NCI-H1436 (cell line): ENCODE data around the gene SHLD1.
"Not testable (repeated sequence)": the region's sequence is repeated elsewhere in the genome, so short reads cannot be mapped to it uniquely, and the experiment has no call there.

ENCODE experiments used
- DNase-seq: peaks from one replicate; lab custom pipeline; 2025; lab: John Stamatoyannopoulos, UW

SHLD1 gene

GRCh38 chr20:5749952-5750779 is at the start of gene SHLD1:
TSS of gene SHLD1 (plus strand) at chr20:5750401. CDS start at chr20:5772866, 22,465 bp downstream.
- DNase-seq, result peak; percentile 85

- not testable (repeated sequence) for DNase-seq
Measured at GRCh38 chr20:5702339-5702738, 47.9 kb upstream of the SHLD1 start.

- no peak for DNase-seq
Measured at GRCh38 chr20:5703681-5704101, 46.5 kb upstream of the SHLD1 start.

GRCh38 chr20:5705827-5706226 is 44.4 kb upstream of the SHLD1 start:
- DNase-seq, result no peak

- DNase-seq, result no peak
Measured at GRCh38 chr20:5706797-5707196, 43.4 kb upstream of the SHLD1 start.

- DNase-seq, result no peak
Measured at GRCh38 chr20:5710551-5710950, 39.6 kb upstream of the SHLD1 start.

- no peak for DNase-seq
Measured at GRCh38 chr20:5714261-5715041, 35.8 kb upstream of the SHLD1 start.

- no peak for DNase-seq
Measured at GRCh38 chr20:5715071-5715841, 34.9 kb upstream of the SHLD1 start.

- DNase-seq, result no peak
Measured at GRCh38 chr20:5716953-5717352, 33.2 kb upstream of the SHLD1 start.

- DNase-seq, result no peak
Measured at GRCh38 chr20:5718896-5719595, 31.2 kb upstream of the SHLD1 start.

GRCh38 chr20:5719861-5720403 is 30.3 kb upstream of the SHLD1 start:
- no peak for DNase-seq

GRCh38 chr20:5720696-5721095 is 29.5 kb upstream of the SHLD1 start:
- no peak for DNase-seq

- not testable (repeated sequence) for DNase-seq
Measured at GRCh38 chr20:5721356-5721755, 28.8 kb upstream of the SHLD1 start.

GRCh38 chr20:5722927-5723326 is 27.3 kb upstream of the SHLD1 start:
- no peak for DNase-seq

- DNase-seq, result not testable (repeated sequence)
Measured at GRCh38 chr20:5725183-5725463, 25.1 kb upstream of the SHLD1 start.

- DNase-seq, result no peak
Measured at GRCh38 chr20:5727018-5727515, 23.1 kb upstream of the SHLD1 start.

- DNase-seq, result no peak
Measured at GRCh38 chr20:5729348-5729747, 20.9 kb upstream of the SHLD1 start.

GRCh38 chr20:5730131-5730530 is 20.1 kb upstream of the SHLD1 start:
- DNase-seq, result no peak

- DNase-seq, result no peak
Measured at GRCh38 chr20:5731753-5732366, 18.3 kb upstream of the SHLD1 start.

- DNase-seq, result no peak
Measured at GRCh38 chr20:5734602-5735001, 15.6 kb upstream of the SHLD1 start.
